ENCODE results near the gene IMMP2L. TPM values are rescaled to one million over a fixed set of nuclear protein-coding genes. Genes with fewer than 3 reads are reported as not detected.

The IMMP2L gene
- total and polyA plus RNA-seq, 2 of the 13 experiments (the other 11 are each of a cell fraction or from before 2014, with no cell fraction given): 7.8 to 16.9 TPM

DNA sequence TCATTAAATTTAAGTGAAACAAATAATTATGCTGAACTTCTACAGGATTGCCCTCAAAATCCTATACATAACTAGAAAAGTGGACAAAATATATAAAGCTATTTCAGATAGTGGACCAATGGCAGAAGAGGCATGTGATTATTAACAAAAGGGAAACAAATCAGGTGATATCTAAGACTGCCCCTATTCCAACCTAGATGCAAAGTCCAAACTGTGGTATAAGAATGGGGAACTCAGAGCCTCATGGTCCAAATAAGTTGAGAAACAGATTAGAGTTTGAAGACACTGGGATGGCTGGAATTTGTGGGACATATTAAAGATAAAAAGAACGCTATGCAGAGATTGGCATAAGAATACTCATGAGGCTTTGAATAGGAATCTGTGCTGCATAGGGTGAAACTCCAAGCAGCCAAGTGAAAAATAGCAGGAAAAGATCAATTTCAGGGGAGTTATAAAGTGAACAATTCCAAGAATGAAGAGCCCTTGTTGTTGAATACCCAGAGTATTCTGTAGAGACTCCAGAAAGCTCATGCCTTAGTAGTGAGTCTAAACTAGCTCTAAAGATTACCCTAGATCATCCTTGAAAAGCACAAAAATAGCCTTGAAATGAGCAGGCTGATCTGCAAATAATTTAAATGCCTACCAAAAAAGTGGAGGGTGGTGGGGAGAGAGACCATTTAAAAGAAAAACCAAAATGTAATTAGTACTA lies 152.4 kb downstream of the IMMP2L start:
- H3K79me2 ChIP-seq (ENCODE audit: insufficient read depth, low read length): no peaks in the 10 kb centered on the region
- H3K9me3 ChIP-seq (ENCODE audit: low read length): no peaks in the 10 kb centered on the region
- peaks cover 7% of the 10 kb centered on the region for H3K4me1 ChIP-seq (ENCODE audit: insufficient read depth, low read length)
- intact Hi-C loops (cut with micrococcal nuclease; ENCODE audit: unreplicated experiment) (no loop called here), in situ Hi-C loops (cut with HindIII; ENCODE audit: extremely low pct_ligation_motif_present, low pct_unique_long_range_greater_than_20kb) (no loop called here)
- no TSS peak for BruUV-seq (replicated peaks)
- H3K36me3 ChIP-seq (replicated peaks in 1 of 2; ENCODE audit: control insufficient read depth in 1 of 2, insufficient read depth in 2 of 2, low read length in 2 of 2): no peaks in the 10 kb centered on the region
- WGBS (ENCODE audit: low lambda C conversion rate): 87% methylated on average over 1 of the region's 1 CpG
- no peak overlapping the region for H3K27ac ChIP-seq (ENCODE audit: extremely low read length, insufficient read depth, low read length)
- peak; percentile 0 for DNase-seq (ENCODE audit: low spot score)
- TF ChIP-seq, protein P1, sequence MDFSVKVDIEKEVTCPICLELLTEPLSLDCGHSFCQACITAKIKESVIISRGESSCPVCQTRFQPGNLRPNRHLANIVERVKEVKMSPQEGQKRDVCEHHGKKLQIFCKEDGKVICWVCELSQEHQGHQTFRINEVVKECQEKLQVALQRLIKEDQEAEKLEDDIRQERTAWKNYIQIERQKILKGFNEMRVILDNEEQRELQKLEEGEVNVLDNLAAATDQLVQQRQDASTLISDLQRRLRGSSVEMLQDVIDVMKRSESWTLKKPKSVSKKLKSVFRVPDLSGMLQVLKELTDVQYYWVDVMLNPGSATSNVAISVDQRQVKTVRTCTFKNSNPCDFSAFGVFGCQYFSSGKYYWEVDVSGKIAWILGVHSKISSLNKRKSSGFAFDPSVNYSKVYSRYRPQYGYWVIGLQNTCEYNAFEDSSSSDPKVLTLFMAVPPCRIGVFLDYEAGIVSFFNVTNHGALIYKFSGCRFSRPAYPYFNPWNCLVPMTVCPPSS (IDR thresholded peaks at IDR 0.05): no peak
- no peak for TF ChIP-seq ZSCAN22 (CRISPR knock-in tag; IDR thresholded peaks at IDR 0.05)
- no peak for TF ChIP-seq ZNF350 (CRISPR knock-in tag; IDR thresholded peaks at IDR 0.05; ENCODE audit: borderline replicate concordance, low read depth)
- TF ChIP-seq KAT7 (CRISPR knock-in tag; IDR thresholded peaks at IDR 0.05; ENCODE audit: borderline replicate concordance): no peak
- H3K9ac ChIP-seq (ENCODE audit: insufficient read depth, low read depth, low read length): no peak overlapping the region
- no peaks in the 10 kb centered on the region for H4K20me1 ChIP-seq (ENCODE audit: insufficient read depth, low read length)
- CTCF ChIA-PET (ENCODE audit: low intra/inter-chr PET ratio, low total read pairs): no interaction called here
- H3K27me3 ChIP-seq (ENCODE audit: control insufficient read depth in 1 of 2, insufficient read depth in 2 of 2, low read length in 2 of 2): no peaks in the 10 kb centered on the region
- H2AFZ ChIP-seq (ENCODE audit: low read length): no peak overlapping the region
- no peak for FAIRE-seq
- POLR2A ChIA-PET: no interaction called here
- H3K4me2 ChIP-seq (ENCODE audit: low read depth, low read length): no peak overlapping the region
- no peak overlapping the region for H3K4me3 ChIP-seq (replicated peaks in 1 of 3; ENCODE audit: insufficient read depth in 1 of 3, low read depth in 2 of 3, low read length in 3 of 3)
- no peak for ATAC-seq

DNA sequence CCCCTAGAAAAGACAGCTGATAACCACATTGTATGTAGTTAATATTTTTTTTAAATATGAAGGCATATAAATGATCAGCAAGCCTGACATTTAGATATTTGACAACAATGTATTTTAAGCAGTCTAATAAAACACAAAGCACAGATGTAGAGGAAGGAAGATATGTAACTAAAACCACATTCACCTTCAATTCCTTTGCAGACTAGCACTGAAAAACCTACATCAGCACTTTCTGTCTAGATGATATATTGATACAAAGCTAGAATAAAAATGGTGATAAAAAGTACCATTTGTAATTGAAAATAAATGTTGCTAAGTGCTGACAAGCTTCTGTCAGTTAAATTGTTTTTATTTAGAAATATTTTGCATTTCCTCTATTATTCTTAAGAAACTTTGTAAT lies 153.6 kb downstream of the IMMP2L start:
- CTCF ChIA-PET (ENCODE audit: low intra/inter-chr PET ratio, low total read pairs): no interaction called here

More for the DNA sequence above, 153.6 kb downstream of the IMMP2L start:
- Histone ChIP-seq H3K79me2 (ENCODE audit: insufficient read depth, low read length) (no peaks in the 10 kb centered on the region), H3K27me3 (ENCODE audit: control insufficient read depth in 1 of 2, insufficient read depth in 2 of 2, low read length in 2 of 2) (no peaks in the 10 kb centered on the region), H3K9ac (ENCODE audit: insufficient read depth, low read depth, low read length) (no peak overlapping the region), H3K27ac (ENCODE audit: extremely low read length, insufficient read depth, low read length) (no peak overlapping the region), H3K9me3 (ENCODE audit: low read length) (no peaks in the 10 kb centered on the region), H2AFZ (ENCODE audit: low read length) (no peak overlapping the region), H4K20me1 (ENCODE audit: insufficient read depth, low read length) (no peaks in the 10 kb centered on the region), H3K4me2 (ENCODE audit: low read depth, low read length) (no peak overlapping the region), H3K4me3 (replicated peaks in 1 of 3; ENCODE audit: insufficient read depth in 1 of 3, low read depth in 2 of 3, low read length in 3 of 3) (no peak overlapping the region; a peak in 1 of 6 replicates), H3K36me3 (replicated peaks in 1 of 2; ENCODE audit: control insufficient read depth in 1 of 2, insufficient read depth in 2 of 2, low read length in 2 of 2) (no peaks in the 10 kb centered on the region), H3K4me1 (ENCODE audit: insufficient read depth, low read length) (peaks cover 7% of the 10 kb centered on the region)
- in situ Hi-C loops (cut with HindIII; ENCODE audit: extremely low pct_ligation_motif_present, low pct_unique_long_range_greater_than_20kb): no loop called here
- intact Hi-C loops (cut with micrococcal nuclease; ENCODE audit: unreplicated experiment): no loop called here
- TF ChIP-seq GZF1 (CRISPR knock-in tag; IDR thresholded peaks at IDR 0.05): no peak
- TF ChIP-seq IKZF1 (IDR thresholded peaks at IDR 0.05): no peak
- TF ChIP-seq MAFF (IDR thresholded peaks at IDR 0.05; ENCODE audit: low read depth, low read length): peak; percentile 83
- peak; percentile 73 to 86 for TF ChIP-seq MAFK (conservative IDR thresholded peaks at IDR 0.05 in 1 of 2, IDR thresholded peaks at IDR 0.05 in 1 of 2; ENCODE audit: low read length in 2 of 2)
- POLR2A ChIA-PET: no interaction called here
- DNase-seq (ENCODE audit: low spot score) (no peak), ATAC-seq (no peak), FAIRE-seq (no peak)
- BruUV-seq (replicated peaks): no TSS peak

All from HepG2 (cell line).